DND-41 (cell line): ENCODE data around the gene IRAK1BP1.

Experiments used
- CTCF ChIP-seq: IDR thresholded peaks from 2 replicates; pipeline ENCODE4 v1.5.1; 2012; ENCODE audit warnings: borderline replicate concordance, low read length, moderate library complexity, mild to moderate bottlenecking; ENCODE audit not compliant: poor library complexity, severe bottlenecking; ENCODE audit errors: extremely low read depth
- EZH2 ChIP-seq: IDR thresholded peaks from 3 replicates; pipeline ENCODE4 v1.6.1; 2012; ENCODE audit warnings: borderline replicate concordance, low read depth, mild to moderate bottlenecking, moderate library complexity, low read length, inconsistent platforms; ENCODE audit not compliant: severe bottlenecking

- no peak for TF ChIP-seq CTCF
- TF ChIP-seq EZH2: no peak
These were observed 26.2 kb upstream of the IRAK1BP1 start for GRCh38 chr6:78841111-78841510.
